SU-DHL-6 (cell line): ENCODE data around the gene KRIT1.
A peak's percentile ranks its signal among the peaks of the same experiment; 100 is the strongest.

Source experiments
- H2AFZ ChIP-seq: fragments of 200-600 bp; sonication (generic); 2 replicates; pipeline ENCODE4 v1.6.1; 2014; ENCODE audit warnings: low read depth, mild to moderate bottlenecking, moderate library complexity, mixed read lengths, antibody characterized with exemption, low read length; ENCODE audit not compliant: severe bottlenecking
- H3F3A ChIP-seq: fragments of 200-600 bp; shearing (Covaris generic); 2 replicates; pipeline ENCODE4 v1.6.0; 2016; ENCODE audit warnings: antibody characterized with exemption, mild to moderate bottlenecking; ENCODE audit not compliant: insufficient read depth
- H3K27ac ChIP-seq: fragments of 200-600 bp; sonication (generic); 2 replicates; pipeline ENCODE4 v1.5.1; 2016; ENCODE audit warnings: low read depth, mild to moderate bottlenecking, low read length, moderate library complexity, mixed read lengths
- H3K27me3 ChIP-seq: fragments of 200-600 bp; sonication (generic), shearing (Covaris generic); 2 replicates; pipeline ENCODE4 v1.6.0; 2014; ENCODE audit warnings: mild to moderate bottlenecking, low read length
- H3K36me3 ChIP-seq: fragments of 200-600 bp; sonication (generic); 2 replicates; pipeline ENCODE4 v1.6.1; 2014; ENCODE audit warnings: mild to moderate bottlenecking, low read length, mixed read lengths
- H3K4me2 ChIP-seq: fragments of 300-600, 200-600 bp; shearing (Covaris generic), sonication (generic); 2 replicates; pipeline ENCODE4 v1.6.0; 2014; ENCODE audit warnings: low read length, low read depth, mild to moderate bottlenecking; ENCODE audit not compliant: poor library complexity, severe bottlenecking
- H3K4me3 ChIP-seq: fragments of 200-600 bp; sonication (generic); 2 replicates; pipeline ENCODE4 v1.5.1; 2014; ENCODE audit warnings: antibody characterized with exemption, low read length, mild to moderate bottlenecking, mixed read lengths; ENCODE audit not compliant: insufficient read depth, poor library complexity, severe bottlenecking
- H3K79me2 ChIP-seq: fragments of 200-600 bp; sonication (generic); 2 replicates; pipeline ENCODE4 v1.6.1; 2014; ENCODE audit warnings: mild to moderate bottlenecking, low read length, moderate library complexity; ENCODE audit not compliant: insufficient read depth
- H3K9ac ChIP-seq: fragments of 200-600 bp; sonication (generic); 2 replicates; pipeline ENCODE4 v1.7.0; 2014; ENCODE audit warnings: mild to moderate bottlenecking, low read length
- H3K9me2 ChIP-seq: fragments of 200-600 bp; sonication (generic); replicated peaks from 2 replicates; pipeline ENCODE4 v1.6.1; 2014; ENCODE audit warnings: low read length; ENCODE audit not compliant: insufficient read depth
- H3K9me3 ChIP-seq: fragments of 200-600 bp; sonication (generic); 2 replicates; pipeline ENCODE4 v1.6.1; 2014; ENCODE audit warnings: low read length, mixed read lengths; ENCODE audit not compliant: insufficient read depth
- H4K20me1 ChIP-seq: fragments of 200-600 bp; sonication (generic); 2 replicates; pipeline ENCODE4 v1.6.1; 2014; ENCODE audit warnings: low read depth, mild to moderate bottlenecking, antibody characterized with exemption, low read length, moderate library complexity, mixed read lengths
- EZH2phosphoT487 ChIP-seq: fragments of 200-600 bp; sonication (generic), shearing (Covaris generic); conservative IDR thresholded peaks from 2 replicates; pipeline ENCODE4 v1.6.1; 2018; ENCODE audit warnings: mild to moderate bottlenecking, antibody characterized with exemption, low read length, moderate library complexity, mixed read lengths
- TF ChIP-seq, protein P1 (sequence below): fragments of 200-600 bp; sonication (generic); IDR thresholded peaks from one replicate; pipeline ENCODE4 v1.5.1; 2017; ENCODE audit warnings: antibody characterized with exemption, mild to moderate bottlenecking, low read length, moderate library complexity; ENCODE audit not compliant: insufficient read depth, poor library complexity, severe bottlenecking

Gene KRIT1

DNA sequence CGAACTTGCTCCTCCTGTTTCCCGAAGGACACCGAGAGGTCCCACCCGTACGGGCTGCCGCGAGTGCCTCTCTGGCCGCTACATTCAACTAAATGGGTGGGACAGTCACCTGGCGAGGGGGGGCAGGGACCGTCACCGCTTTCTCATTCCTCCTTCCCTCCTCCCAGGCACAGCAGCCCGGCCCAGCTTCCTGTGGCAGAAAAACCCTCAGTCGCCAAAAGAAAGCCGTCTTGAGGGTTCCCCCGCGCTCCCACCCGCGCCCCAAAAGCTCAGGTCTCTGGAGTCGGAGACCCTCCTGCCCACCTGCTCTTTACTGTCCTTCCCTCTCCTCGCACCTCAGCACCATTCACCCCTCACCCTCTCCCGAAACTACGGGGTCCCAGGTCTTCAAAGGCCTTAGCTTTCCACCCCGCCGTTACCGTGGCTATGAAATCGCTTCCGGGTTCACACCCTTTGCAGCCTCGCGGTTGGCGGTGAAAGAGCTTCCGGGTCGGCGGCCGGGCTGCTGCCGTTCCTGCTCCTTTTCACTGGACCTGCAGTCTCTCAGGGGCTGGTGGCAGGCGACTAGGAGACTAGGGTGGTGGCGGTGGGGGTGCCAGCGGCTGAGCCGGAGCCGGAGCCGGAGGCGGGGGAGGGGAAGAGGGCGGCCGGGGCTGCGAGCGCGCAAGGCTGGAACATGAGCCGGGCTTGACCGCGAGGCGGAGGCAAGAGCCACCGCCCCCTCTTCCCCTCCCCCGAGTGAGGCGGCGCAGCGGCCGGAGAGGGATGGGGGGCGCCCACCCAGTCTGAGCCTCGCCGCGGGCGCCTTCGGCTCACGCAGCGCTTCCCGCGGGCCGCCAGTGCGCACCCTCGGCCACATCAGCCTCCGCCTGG, at the start of gene KRIT1, which contains the start of gene ANKIB1:
Gene KRIT1, minus strand, starts transcription at position 428 of the 873 bp plus-strand sequence. CDS start 3,779 bp downstream, outside the sequence.
Gene ANKIB1, plus strand, starts transcription at position 488 of the 873 bp plus-strand sequence. CDS start 49,005 bp downstream, outside the sequence.
- Histone ChIP-seq H3K36me3 (peaks cover 23% of the 10 kb centered on the region; the same call in 1 of the 2 replicates), H3K79me2 (peaks cover 76% of the 10 kb centered on the region), H3K9me3 (no peaks in the 10 kb centered on the region), H4K20me1 (0 out of 2 replicates have a peak, but pooled peaks cover 4% of the 10 kb centered on the region), H3K27me3 (no peaks in the 10 kb centered on the region), H3F3A (peaks cover 29% of the 10 kb centered on the region), H3K27ac (peak within 1 kb of the TSS; percentile 82), H3K4me3 (peak within 1 kb of the TSS; percentile 85), H2AFZ (peak within 1 kb of the TSS; percentile 91), H3K9me2 (no peaks in the 10 kb centered on the region), H3K9ac (peak within 1 kb of the TSS; percentile 79), H3K4me2 (peak within 1 kb of the TSS; percentile 91)
- TF ChIP-seq, protein P1, sequence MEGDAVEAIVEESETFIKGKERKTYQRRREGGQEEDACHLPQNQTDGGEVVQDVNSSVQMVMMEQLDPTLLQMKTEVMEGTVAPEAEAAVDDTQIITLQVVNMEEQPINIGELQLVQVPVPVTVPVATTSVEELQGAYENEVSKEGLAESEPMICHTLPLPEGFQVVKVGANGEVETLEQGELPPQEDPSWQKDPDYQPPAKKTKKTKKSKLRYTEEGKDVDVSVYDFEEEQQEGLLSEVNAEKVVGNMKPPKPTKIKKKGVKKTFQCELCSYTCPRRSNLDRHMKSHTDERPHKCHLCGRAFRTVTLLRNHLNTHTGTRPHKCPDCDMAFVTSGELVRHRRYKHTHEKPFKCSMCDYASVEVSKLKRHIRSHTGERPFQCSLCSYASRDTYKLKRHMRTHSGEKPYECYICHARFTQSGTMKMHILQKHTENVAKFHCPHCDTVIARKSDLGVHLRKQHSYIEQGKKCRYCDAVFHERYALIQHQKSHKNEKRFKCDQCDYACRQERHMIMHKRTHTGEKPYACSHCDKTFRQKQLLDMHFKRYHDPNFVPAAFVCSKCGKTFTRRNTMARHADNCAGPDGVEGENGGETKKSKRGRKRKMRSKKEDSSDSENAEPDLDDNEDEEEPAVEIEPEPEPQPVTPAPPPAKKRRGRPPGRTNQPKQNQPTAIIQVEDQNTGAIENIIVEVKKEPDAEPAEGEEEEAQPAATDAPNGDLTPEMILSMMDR = no peak
- TF ChIP-seq EZH2phosphoT487 = no peak

DNA sequence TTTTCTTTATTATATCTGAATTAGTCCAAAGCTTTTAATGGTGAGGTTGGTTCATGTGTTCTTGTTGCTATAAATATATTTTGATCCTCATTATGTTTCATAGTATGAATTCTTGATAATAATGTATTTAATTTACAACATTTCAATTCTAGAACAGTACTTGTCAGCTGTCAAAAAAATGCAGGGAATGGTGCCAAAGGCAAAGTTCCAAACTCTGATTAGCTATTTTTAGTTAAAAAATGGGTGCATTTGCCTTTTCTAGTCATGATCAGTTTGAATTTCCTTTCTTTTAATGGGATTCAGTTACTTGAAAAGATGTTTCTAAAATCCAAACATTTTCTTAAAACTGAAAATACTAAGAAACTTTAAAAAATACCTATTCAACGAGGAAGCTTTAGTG, 49.7 kb upstream of the KRIT1 start:
- peaks cover 7% of the 10 kb centered on the region; the same call in 1 of the 2 replicates for H3F3A ChIP-seq
- no peak overlapping the region for H3K9ac ChIP-seq
- peaks cover 18% of the 10 kb centered on the region for H3K36me3 ChIP-seq
- H3K27ac ChIP-seq = no peak overlapping the region
- H3K9me3 ChIP-seq = no peaks in the 10 kb centered on the region
- TF ChIP-seq, protein P1 = no peak
- TF ChIP-seq EZH2phosphoT487 = no peak
- H2AFZ ChIP-seq = no peak overlapping the region
- H3K4me2 ChIP-seq = no peak overlapping the region
- H3K27me3 ChIP-seq = no peaks in the 10 kb centered on the region
- H3K9me2 ChIP-seq = no peaks in the 10 kb centered on the region
- no peak overlapping the region for H3K4me3 ChIP-seq
- H4K20me1 ChIP-seq = no peaks in the 10 kb centered on the region
- H3K79me2 ChIP-seq = peaks cover 42% of the 10 kb centered on the region

- no peaks in the 10 kb centered on the region for H3K9me2 ChIP-seq
- no peak overlapping the region for H3K4me2 ChIP-seq
- peaks cover 14% of the 10 kb centered on the region for H3K36me3 ChIP-seq
- TF ChIP-seq, protein P1 = no peak
- no peak for TF ChIP-seq EZH2phosphoT487
- H3K9ac ChIP-seq = no peak overlapping the region
- no peak overlapping the region for H2AFZ ChIP-seq
- peaks cover 6% of the 10 kb centered on the region; the same call in 1 of the 2 replicates for H3F3A ChIP-seq
- no peak overlapping the region for H3K27ac ChIP-seq
- peaks cover 54% of the 10 kb centered on the region for H3K79me2 ChIP-seq
- no peak overlapping the region for H3K4me3 ChIP-seq
- 0 out of 2 replicates have a peak, but pooled peaks cover under 1% of the 10 kb centered on the region for H4K20me1 ChIP-seq
- no peaks in the 10 kb centered on the region for H3K27me3 ChIP-seq
- H3K9me3 ChIP-seq = no peaks in the 10 kb centered on the region
These were observed 48.3 kb upstream of the KRIT1 start for GRCh38 chr7:92293896-92294590.
